ENCODE data around the gene CUL9.

Gene CUL9

DNA sequence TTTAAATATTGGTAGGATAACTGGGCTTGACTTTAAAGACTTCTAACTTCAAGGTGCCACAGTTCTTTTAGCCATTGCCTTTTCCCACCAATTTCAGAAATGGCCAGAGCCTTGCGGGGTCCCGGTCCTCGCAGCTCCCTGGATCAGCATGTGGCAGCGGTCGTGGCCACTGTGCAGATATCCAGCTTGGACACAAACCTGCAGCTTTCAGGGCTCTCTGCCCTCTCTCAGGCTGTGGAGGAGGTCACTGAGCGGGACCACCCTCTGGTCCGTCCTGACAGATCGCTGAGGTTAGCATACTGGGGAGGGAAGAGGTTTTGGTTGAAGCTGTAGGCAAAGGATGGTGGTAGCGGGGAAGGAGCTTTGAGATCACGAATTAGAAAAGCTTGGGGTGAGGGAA lies 6.4 kb downstream of the CUL9 start:
- no peak for DNase-seq
- in situ Hi-C loops (cut with MboI; ENCODE audit: low pct_unique_long_range_greater_than_20kb, low sequenced_read_pairs), result no loop called here

DNA sequence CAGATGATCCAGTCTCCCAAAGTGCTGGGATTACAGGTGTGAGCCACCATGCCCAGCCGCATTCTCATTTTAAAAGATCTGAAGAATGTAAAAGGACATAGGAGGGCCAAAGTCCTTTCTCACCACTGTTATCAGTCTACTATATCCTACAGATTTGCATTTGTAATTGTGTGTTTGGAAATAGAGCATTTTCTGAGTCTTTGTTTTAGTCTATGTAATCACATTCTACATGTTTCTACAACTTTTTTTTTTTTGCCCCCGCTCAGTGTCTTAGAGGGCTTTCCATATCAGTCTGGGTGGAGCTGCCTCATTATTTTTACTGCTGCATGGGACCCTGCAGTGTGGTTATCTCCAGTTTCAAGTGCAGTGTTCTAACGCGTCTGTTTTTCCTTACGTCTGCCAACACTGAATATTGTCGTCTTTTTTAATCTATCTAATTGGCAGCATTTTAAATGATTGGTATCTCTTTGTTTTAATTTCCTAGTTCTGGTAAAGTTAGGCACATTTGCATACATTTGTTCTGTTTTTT lies 7.8 kb downstream of the CUL9 start:
- DNase-seq, result no peak
- in situ Hi-C loops (cut with MboI; ENCODE audit: low pct_unique_long_range_greater_than_20kb, low sequenced_read_pairs), result no loop called here

DNA sequence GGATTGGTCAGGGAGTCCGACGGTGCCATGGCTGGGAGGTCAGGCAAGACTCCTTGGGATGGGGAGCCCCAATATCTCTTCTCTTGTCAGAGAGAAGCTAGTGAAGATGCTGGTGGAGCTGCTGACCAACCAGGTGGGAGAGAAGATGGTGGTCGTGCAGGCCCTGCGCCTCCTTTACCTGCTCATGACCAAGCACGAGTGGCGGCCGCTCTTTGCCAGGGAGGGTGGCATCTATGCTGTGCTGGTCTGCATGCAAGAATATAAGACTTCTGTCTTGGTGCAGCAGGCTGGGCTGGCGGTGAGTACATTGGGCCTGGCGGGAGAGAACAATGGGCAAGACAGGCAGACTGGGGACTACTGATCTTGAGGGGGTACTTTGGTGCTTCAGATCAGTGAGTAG lies 10.9 kb downstream of the CUL9 start:
- no peak for DNase-seq
- in situ Hi-C loops (cut with MboI; ENCODE audit: low pct_unique_long_range_greater_than_20kb, low sequenced_read_pairs), result no loop called here

DNA sequence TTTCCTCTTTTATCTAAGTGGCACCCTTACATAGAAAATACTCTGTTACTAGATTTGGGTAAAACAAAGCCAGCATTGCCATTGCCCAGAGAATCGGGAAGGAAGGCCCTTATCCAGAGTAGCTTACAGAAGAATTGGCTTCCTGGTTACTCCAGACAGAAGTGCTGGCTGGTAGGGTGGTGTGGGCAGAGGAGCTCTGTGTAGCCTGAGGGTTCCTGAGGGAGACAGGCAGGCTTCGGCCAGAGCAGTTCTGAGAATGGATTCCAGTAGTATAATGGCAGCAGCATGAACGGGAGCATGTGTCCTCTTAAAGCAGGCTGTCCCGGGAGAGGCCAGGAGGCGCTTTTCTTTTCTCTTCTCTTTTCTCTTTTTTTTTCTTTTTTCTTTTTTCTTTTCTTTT lies 11.9 kb downstream of the CUL9 start:
- in situ Hi-C loops (cut with MboI; ENCODE audit: low pct_unique_long_range_greater_than_20kb, low sequenced_read_pairs), result no loop called here
- no peak for DNase-seq

DNA sequence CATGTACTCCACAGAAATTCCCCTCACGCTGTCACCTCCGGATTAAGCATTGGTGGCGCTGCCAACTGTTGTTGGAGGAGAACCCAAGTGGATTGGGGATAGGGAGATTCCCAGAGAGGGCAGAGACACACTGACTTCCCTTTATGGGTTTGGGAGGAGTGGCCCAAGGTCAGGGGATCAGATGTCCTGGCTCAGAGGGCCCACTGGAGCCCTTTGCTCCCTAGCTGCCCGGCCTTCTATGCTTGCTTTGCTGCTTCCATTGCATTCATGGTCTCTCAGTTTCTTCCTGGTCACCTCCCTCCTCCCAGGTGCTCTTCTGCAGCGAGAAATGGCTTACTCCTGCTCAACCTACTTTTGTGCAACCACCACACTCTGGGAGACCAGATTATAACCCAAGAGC lies 14.3 kb downstream of the CUL9 start:
- no peak for DNase-seq
- in situ Hi-C loops (cut with MboI; ENCODE audit: low pct_unique_long_range_greater_than_20kb, low sequenced_read_pairs), result no loop called here

DNA sequence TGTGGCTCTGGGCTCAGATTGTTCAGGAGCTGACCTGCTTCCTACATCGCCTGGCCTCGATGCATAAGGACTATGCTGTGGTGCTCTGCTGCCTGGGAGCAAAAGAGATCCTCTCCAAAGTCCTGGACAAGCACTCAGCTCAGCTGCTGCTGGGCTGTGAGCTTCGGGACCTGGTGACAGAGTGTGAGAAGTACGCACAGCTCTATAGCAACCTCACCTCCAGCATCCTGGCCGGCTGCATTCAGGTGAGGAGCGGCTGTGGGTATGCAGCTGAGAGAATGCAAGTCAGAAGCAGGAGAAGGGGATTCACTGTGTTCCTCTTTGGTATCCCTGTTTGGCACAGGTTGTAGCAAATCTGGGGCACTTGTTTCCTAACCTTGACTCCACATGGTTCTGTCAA lies 17.9 kb downstream of the CUL9 start:
- DNase-seq, result no peak
- in situ Hi-C loops (cut with MboI; ENCODE audit: low pct_unique_long_range_greater_than_20kb, low sequenced_read_pairs), result no loop called here

DNA sequence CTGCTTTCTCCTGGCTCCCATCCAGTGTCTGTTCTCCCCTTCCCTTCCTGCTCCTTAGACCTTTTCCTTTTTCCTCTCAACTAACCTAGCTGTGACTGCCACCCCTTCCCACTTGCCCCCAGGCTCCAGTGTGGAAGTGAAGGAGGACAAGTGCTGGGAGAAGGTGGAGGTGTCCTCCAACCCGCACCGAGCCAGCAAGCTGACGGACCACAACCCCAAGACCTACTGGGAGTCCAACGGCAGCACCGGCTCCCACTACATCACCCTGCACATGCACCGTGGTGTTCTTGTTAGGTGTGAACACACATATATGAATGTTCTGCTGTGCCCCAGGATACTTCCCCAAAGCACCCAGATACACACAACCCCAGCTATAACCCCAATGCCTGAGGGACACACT lies 18.5 kb downstream of the CUL9 start:
- no peak for DNase-seq
- in situ Hi-C loops (cut with MboI; ENCODE audit: low pct_unique_long_range_greater_than_20kb, low sequenced_read_pairs), result no loop called here

DNA sequence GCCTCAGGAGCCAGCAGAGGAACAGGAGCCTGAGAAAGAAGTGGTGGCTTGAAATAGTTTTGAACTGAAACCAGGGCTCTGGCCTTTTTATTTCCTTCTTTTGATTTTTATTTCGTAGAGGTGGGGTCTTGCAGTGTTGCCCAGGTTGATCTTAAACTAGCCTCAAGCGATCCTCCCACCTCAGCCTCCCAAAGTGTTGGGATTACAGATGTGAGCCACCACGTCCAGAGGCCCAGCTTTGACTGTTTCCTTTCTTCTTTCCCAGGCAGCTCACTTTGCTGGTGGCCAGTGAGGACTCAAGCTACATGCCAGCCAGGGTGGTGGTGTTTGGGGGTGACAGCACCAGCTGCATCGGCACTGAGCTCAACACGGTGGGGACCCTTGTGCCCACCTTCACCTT lies 20.5 kb downstream of the CUL9 start:
- in situ Hi-C loops (cut with MboI; ENCODE audit: low pct_unique_long_range_greater_than_20kb, low sequenced_read_pairs), result no loop called here
- no peak for DNase-seq

DNA sequence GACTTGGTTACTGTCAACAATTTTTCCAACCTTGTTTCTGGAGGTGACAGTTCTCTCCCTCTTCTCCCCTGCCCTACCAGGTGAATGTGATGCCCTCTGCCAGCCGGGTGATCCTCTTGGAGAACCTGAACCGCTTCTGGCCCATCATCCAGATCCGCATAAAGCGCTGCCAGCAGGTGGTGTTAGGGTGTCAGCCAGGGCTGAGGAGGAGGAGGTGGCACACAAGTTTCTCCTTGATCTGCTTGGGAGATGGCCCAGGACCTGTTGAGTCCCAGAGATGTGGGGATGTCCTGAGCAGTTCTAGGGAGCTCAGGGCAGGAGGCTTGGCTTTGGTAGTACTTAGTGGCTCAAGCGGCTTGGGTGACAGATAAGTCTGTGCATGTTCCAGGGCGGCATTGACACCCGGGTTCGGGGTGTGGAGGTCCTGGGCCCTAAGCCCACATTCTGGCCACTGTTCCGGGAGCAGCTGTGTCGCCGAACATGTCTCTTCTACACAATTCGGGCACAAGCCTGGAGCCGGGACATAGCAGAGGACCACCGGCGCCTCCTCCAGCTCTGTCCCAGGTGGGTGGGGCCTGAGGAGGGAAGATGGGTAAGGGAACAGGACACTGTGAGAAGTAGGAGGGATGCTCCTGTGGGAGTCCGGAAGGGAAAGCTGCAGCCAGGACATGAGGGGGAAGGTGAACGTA lies 21.2 kb downstream of the CUL9 start:
- in situ Hi-C loops (cut with MboI; ENCODE audit: low pct_unique_long_range_greater_than_20kb, low sequenced_read_pairs), result no loop called here
- DNase-seq, result no peak

DNA sequence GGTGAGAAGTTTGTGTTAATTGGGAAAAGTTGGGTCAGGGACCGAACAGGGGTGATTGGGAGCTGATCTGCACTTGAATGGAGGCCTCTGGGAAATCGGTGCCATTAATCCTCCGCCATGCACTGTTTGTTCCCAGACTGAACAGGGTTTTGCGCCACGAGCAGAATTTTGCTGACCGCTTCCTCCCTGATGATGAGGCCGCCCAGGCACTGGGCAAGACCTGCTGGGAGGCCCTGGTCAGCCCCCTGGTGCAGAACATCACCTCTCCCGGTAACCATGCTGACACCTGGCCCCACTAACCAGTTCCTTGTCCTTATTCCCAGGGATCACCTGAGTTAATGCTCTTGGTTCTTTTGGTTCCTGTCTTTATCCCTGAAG lies 21.7 kb downstream of the CUL9 start:
- DNase-seq, result no peak
- in situ Hi-C loops (cut with MboI; ENCODE audit: low pct_unique_long_range_greater_than_20kb, low sequenced_read_pairs), result no loop called here

DNA sequence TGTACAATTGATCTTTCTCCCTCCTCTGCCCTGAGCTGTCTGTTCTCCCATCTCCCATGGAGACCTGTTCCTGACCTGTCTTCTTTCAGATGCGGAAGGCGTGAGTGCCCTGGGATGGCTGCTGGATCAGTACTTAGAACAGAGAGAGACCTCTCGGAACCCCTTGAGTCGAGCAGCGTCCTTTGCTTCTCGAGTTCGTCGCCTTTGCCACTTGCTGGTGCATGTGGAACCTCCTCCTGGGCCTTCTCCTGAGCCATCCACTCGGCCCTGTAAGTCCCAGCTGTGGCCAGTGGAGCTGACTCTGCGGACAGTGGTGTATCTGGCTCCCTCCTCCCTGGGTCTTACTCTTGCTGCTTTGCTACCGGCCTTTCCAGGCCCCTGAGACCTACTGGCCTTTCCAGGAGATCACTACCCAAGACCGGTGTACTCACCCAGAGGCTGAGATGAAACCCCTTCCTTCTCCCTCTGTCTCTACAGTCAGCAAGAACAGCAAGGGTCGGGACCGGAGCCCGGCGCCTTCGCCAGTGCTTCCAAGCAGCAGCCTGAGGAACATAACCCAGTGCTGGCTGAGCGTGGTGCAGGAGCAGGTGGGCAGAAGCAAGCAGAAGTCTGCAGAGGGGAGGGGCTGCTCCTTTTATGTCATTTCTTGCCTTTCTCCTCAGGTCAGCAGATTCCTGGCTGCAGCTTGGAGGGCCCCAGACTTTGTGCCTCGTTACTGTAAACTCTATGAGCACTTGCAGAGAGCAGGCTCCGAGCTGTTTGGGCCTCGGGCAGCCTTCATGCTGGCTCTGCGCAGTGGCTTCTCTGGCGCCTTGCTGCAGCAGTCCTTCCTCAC lies 22.5 kb downstream of the CUL9 start:
- in situ Hi-C loops (cut with MboI; ENCODE audit: low pct_unique_long_range_greater_than_20kb, low sequenced_read_pairs), result no loop called here
- DNase-seq, result no peak

DNA sequence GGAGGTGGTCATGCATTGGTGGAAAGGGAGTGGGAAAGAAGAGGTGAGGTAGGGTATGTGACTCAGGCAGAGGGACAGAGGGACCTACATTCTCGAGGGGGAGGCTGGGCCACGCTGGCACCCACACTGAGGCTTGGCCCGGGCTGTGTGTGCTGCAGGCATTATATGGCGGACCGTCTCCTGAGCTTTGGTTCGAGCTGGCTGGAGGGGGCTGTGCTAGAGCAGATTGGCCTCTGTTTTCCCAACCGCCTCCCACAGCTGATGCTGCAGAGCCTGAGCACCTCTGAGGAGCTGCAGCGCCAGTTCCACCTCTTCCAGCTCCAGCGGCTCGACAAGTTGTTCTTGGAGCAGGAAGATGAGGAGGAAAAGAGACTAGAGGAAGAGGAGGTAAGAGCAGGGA lies 23.9 kb downstream of the CUL9 start:
- DNase-seq, result no peak
- in situ Hi-C loops (cut with MboI; ENCODE audit: low pct_unique_long_range_greater_than_20kb, low sequenced_read_pairs), result no loop called here

DNA sequence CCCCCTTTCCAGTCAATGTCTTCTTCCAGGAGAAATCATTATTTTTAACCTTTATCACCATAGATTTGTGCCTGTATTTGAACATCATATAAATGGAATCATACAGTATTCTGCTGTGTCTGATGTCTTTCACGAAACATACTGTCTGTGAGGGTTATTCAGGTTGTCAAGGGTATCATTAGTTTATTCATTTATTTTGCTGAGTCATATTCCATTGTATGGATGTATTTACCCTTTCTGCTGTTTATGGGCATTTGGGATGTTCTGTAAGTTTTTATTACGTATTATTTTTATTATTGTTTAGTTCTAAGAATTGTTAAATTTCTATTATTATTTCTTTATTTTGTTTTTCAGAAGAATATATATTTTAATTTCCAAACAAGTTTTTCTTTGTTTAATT lies 25.3 kb downstream of the CUL9 start:
- DNase-seq, result no peak
- in situ Hi-C loops (cut with MboI; ENCODE audit: low pct_unique_long_range_greater_than_20kb, low sequenced_read_pairs), result no loop called here

DNA sequence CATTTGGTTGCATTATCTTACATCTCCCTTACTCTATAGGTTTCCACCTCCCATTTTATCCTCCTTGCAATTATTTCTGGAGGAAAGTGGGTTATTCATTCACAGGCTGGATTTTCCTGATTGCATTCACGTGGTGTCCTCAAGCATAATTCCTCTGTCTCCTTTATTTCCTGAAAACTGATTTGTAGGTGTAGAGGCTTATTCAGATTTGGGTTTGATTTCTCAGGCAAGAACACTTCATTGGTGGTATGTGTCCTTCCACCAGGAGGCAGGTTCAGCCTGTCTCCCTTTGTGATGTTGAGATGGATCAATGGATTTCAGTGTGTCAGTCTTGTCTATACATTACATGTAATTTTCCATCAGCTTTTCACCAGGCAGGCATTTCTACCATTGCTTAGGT lies 30.0 kb downstream of the CUL9 start:
- no peak for DNase-seq
- in situ Hi-C loops (cut with MboI; ENCODE audit: low pct_unique_long_range_greater_than_20kb, low sequenced_read_pairs), result no loop called here

DNA sequence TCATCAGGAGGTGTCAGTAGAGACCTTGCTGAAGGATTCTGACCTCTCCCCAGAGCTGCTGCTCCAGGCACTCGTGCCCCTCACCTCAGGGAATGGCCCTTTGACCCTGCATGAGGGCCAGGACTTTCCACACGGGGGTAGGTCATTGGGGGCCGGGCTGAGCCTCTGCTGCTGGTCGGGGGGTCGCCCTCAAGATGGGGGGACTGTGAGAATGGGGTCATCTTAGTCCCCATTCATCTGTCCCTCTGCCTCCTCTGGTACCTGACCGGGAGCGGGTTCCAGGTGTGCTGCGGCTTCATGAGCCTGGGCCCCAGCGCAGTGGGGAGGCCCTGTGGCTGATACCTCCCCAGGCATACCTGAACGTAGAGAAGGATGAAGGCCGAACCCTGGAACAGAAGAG lies 31.4 kb downstream of the CUL9 start:
- in situ Hi-C loops (cut with MboI; ENCODE audit: low pct_unique_long_range_greater_than_20kb, low sequenced_read_pairs), result no loop called here
- no peak for DNase-seq

DNA sequence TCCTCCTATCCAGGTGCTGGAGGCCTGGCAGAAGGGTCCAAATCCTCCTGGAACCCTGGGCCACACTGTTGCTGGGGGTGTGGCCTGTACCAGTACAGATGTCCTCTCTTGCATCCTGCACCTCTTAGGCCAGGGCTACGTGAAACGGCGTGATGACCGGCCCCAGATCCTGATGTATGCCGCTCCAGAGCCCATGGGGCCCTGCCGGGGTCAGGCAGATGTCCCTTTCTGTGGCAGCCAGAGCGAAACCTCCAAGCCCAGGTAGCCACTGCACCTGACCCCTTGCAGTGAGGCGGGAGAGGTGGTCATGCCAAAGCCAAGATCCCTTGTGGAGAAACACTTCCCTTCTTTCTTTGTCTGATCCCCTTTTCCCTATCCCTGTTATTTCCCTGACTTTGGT lies 33.1 kb downstream of the CUL9 start:
- DNase-seq, result no peak
- in situ Hi-C loops (cut with MboI; ENCODE audit: low pct_unique_long_range_greater_than_20kb, low sequenced_read_pairs), result no loop called here

DNA sequence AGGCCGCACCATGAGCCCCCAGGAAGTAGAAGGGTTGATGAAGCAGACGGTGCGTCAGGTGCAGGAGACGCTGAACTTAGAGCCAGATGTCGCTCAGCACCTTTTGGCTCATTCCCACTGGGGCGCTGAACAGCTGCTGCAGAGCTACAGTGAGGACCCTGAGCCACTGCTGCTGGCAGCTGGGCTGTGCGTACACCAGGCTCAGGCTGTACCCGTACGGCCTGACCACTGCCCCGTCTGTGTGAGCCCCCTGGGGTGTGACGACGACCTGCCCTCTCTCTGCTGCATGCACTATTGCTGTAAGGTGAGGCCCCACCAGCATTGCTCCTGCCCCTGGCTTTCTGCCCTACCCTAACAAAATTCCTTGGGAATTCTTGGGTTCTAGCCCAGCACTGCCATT lies 34.2 kb downstream of the CUL9 start:
- DNase-seq, result no peak
- in situ Hi-C loops (cut with MboI; ENCODE audit: low pct_unique_long_range_greater_than_20kb, low sequenced_read_pairs), result no loop called here

DNA sequence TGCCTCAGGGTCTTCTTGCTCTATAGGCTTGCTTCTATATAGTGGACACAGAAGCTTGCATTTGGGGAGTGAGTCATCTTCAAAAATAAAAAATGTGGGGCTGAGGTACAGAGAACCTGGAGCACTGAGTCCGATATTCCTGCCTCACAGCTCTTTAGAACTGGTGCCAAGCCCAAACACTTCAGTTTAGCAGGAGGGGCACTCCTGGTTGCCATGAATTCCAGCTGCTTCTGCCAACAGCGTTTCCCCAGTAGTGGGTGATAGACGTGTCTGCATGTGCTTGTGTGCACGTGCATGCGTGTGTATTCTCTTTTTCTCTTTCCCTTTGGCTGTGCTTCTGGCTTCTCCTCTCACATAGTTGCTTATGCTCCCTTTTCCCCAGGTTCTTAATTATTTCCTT lies 35.4 kb downstream of the CUL9 start:
- in situ Hi-C loops (cut with MboI; ENCODE audit: low pct_unique_long_range_greater_than_20kb, low sequenced_read_pairs), result no loop called here
- DNase-seq, result no peak

DNA sequence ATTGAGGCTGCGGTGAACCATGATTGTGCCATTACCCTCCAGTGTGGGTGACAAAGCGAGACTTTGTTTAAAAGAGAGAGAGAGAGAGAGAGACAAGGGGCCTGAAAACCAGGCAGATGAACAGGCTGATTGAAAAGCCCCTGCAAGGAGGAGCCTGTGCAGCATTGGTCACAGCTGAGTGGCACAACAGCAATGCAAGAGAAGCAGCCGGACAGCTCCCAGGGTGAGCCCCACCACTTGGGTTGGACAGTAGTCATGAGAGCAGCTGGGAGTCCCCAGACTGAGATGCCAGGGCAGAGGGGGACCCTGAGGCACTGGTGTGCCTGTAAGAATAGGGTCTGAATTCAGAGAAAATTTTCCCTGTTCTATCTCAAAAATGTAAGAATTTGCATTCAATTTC lies 37.1 kb downstream of the CUL9 start:
- no peak for DNase-seq
- in situ Hi-C loops (cut with MboI; ENCODE audit: low pct_unique_long_range_greater_than_20kb, low sequenced_read_pairs), result no loop called here

DNA sequence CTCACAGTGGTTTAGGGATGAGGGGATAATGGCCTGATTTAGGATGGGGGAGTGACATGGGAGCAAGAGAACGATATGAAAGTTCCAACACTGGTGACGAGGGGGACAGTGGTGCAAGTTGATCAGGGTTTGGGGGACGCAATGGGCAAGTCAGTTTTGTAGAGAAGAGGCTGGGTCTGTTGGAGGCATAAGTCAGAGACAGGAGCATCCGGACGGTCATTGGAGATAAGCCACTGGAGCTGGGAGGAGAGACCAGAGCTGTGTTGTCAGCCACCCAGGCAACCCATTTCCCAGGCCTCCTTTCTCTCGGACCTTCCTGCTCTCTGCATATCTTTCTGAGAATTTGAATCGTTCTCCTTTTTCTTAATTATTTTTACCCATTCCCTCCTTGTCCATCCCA lies 37.8 kb downstream of the CUL9 start:
- no peak for DNase-seq
- in situ Hi-C loops (cut with MboI; ENCODE audit: low pct_unique_long_range_greater_than_20kb, low sequenced_read_pairs), result no loop called here

DNA sequence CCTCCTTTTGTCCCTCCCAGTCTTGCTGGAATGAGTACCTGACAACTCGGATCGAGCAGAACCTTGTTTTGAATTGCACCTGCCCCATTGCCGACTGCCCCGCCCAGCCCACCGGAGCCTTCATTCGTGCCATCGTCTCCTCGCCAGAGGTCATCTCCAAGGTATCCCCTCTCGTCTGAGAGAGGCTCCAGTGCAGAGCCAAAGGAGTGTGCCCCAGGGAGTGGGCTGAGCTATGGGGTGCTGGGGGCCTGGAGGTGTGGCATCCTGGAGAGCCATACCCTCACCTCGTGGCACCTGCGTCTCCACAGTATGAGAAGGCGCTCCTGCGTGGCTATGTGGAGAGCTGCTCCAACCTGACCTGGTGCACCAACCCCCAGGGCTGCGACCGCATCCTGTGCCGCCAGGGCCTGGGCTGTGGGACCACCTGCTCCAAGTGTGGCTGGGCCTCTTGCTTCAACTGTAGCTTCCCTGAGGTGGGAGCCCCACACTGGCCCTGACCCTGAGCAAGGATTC lies 38.5 kb downstream of the CUL9 start:
- in situ Hi-C loops (cut with MboI; ENCODE audit: low pct_unique_long_range_greater_than_20kb, low sequenced_read_pairs), result no loop called here
- DNase-seq, result no peak
